WTC11 (cell line): ENCODE data around the gene GALNT17. TPM values are rescaled to one million over a fixed set of nuclear protein-coding genes. Genes with fewer than 3 reads are reported as not detected.

Source experiments
- ATAC-seq: fragments of 200-7000 bp; cut with Tn5 transposase; 2 replicates; pipeline ENCODE4 v1.10.0; 2021; ENCODE audit warnings: mild to moderate bottlenecking, moderate library complexity
- CTCF ChIA-PET: fragments of 300-600 bp; sonication (Branson Sonifier 250); formaldehyde crosslinking; loops from one replicate; lab custom pipeline; 2021; ENCODE audit warnings: antibody characterized with exemption; lab: Charles Lee
- POLR2A ChIA-PET: fragments of 350-600 bp; sonication (Branson Sonifier 250); formaldehyde crosslinking; loops from one replicate; lab custom pipeline; 2021; ENCODE audit warnings: antibody characterized with exemption; lab: Charles Lee
- DNase-seq: peaks from one replicate; pipeline ENCODE4 v3.0.0; 2021; ENCODE audit warnings: low spot score
- H3K27ac Mint-ChIP-seq: 2 replicates; pipeline ENCODE4 v1.8.0; 2021; ENCODE audit warnings: mixed read lengths
- H3K27me3 Mint-ChIP-seq: 2 replicates; pipeline ENCODE4 v1.8.0; 2021; ENCODE audit warnings: low read depth, mild to moderate bottlenecking, moderate library complexity, mixed read lengths
- H3K36me3 Mint-ChIP-seq: 2 replicates; pipeline ENCODE4 v1.8.0; 2021; ENCODE audit warnings: mixed read lengths
- H3K4me1 Mint-ChIP-seq: 2 replicates; pipeline ENCODE4 v1.8.0; 2022; ENCODE audit warnings: mixed read lengths
- H3K4me3 Mint-ChIP-seq: 2 replicates; pipeline ENCODE4 v1.8.0; 2021; ENCODE audit warnings: mild to moderate bottlenecking, moderate library complexity, mixed read lengths
- H3K9me3 Mint-ChIP-seq: 2 replicates; pipeline ENCODE4 v1.8.0; 2021; ENCODE audit warnings: mixed read lengths
- AFF4 ChIP-seq: sonication (generic); formaldehyde crosslinking; IDR thresholded peaks from 2 replicates; pipeline ENCODE4 v1.8.1; 2023; ENCODE audit warnings: mild to moderate bottlenecking, missing genetic modification reagents, borderline replicate concordance
- FOXJ3 ChIP-seq: sonication (generic); formaldehyde crosslinking; IDR thresholded peaks from 2 replicates; pipeline ENCODE4 v1.9.0; 2021; ENCODE audit warnings: missing genetic modification reagents, mild to moderate bottlenecking, borderline replicate concordance
- FOXP1 ChIP-seq: sonication (generic); formaldehyde crosslinking; IDR thresholded peaks from 2 replicates; pipeline ENCODE4 v1.8.0; 2022; ENCODE audit warnings: missing genetic modification reagents, mild to moderate bottlenecking, moderate library complexity, borderline replicate concordance
- FOXP4 ChIP-seq: sonication (generic); formaldehyde crosslinking; IDR thresholded peaks from 2 replicates; pipeline ENCODE4 v1.8.0; 2022; ENCODE audit warnings: mild to moderate bottlenecking, missing genetic modification reagents
- GTF2I ChIP-seq: fragments of 250-450 bp; sonication (Bioruptor Pico); conservative IDR thresholded peaks from 2 replicates; pipeline ENCODE4 v1.4.0; 2021; ENCODE audit warnings: mild to moderate bottlenecking
- MYBL2 ChIP-seq: sonication (generic); formaldehyde crosslinking; IDR thresholded peaks from 2 replicates; pipeline ENCODE4 v1.8.1; 2023; ENCODE audit warnings: mild to moderate bottlenecking, moderate library complexity, missing genetic modification reagents
- NFE2L1 ChIP-seq: sonication (generic); formaldehyde crosslinking; IDR thresholded peaks from 2 replicates; pipeline ENCODE4 v1.8.1; 2023; ENCODE audit warnings: missing genetic modification reagents
- ZNF281 ChIP-seq: sonication (generic); formaldehyde crosslinking; IDR thresholded peaks from 2 replicates; pipeline ENCODE4 v1.8.0; 2023; ENCODE audit warnings: mild to moderate bottlenecking, missing genetic modification reagents
- ZNF317 ChIP-seq: sonication (generic); formaldehyde crosslinking; IDR thresholded peaks from 2 replicates; pipeline ENCODE4 v1.8.1; 2023; ENCODE audit warnings: low read depth, mild to moderate bottlenecking, moderate library complexity, missing genetic modification reagents, borderline replicate concordance
- ZNF423 ChIP-seq: fragments of 250-450 bp; sonication (Bioruptor Pico); IDR thresholded peaks from 2 replicates; pipeline ENCODE4 v2.1.2; 2022; ENCODE audit warnings: mild to moderate bottlenecking, moderate library complexity
- ZSCAN18 ChIP-seq: fragments of 250-450 bp; sonication (Bioruptor Pico); IDR thresholded peaks from 2 replicates; pipeline ENCODE4 v2.1.2; 2022; ENCODE audit warnings: mild to moderate bottlenecking, moderate library complexity
- total RNA-seq: library from RNA; stranded (reverse); gene quantifications from 3 replicates; pipeline ENCODE4 v1.2.3, GENCODE V29; 2021
- TF ChIP-seq, protein P1 (sequence below): sonication (generic); formaldehyde crosslinking; IDR thresholded peaks from 2 replicates; pipeline ENCODE4 v1.8.1; 2022; ENCODE audit warnings: mild to moderate bottlenecking, moderate library complexity, missing genetic modification reagents
- TF ChIP-seq, protein P2 (sequence below): sonication (generic); formaldehyde crosslinking; IDR thresholded peaks from 2 replicates; pipeline ENCODE4 v1.8.0; 2022; ENCODE audit warnings: mild to moderate bottlenecking, missing genetic modification reagents
- TF ChIP-seq, protein P3 (sequence below): sonication (generic); formaldehyde crosslinking; IDR thresholded peaks from 2 replicates; pipeline ENCODE4 v1.8.1; 2023; ENCODE audit warnings: mild to moderate bottlenecking, missing genetic modification reagents
- TF ChIP-seq, protein P4 (sequence below): sonication (generic); formaldehyde crosslinking; IDR thresholded peaks from 2 replicates; pipeline ENCODE4 v1.8.1; 2023; ENCODE audit warnings: mild to moderate bottlenecking, missing genetic modification reagents, moderate library complexity
- TF ChIP-seq, protein P5 (sequence below): sonication (generic); formaldehyde crosslinking; IDR thresholded peaks from 2 replicates; pipeline ENCODE4 v1.8.1; 2023; ENCODE audit warnings: mild to moderate bottlenecking, missing genetic modification reagents, moderate library complexity

Gene GALNT17
- total RNA-seq, 1 experiment from 2014 or later = 61.1 TPM

DNA sequence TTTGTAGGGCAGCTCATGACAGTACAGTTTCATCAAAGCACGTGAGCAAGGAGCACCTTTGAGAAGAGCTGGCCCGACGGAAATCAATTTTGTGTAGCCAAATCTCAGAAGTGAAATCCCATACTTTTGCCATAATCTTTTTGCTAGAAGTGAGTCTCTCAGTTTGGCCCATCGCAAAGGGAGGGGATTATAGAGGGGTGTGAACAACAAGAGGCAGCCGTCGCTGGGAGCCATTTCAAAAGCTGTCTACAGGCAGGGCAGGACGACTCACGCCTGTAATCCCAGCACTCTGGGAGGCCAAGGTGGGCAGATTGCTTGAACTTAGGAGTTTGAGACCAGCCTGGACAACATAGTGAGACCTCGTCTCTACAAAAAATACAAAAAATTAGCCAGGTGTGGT lies 599.8 kb downstream of the GALNT17 start (continued):
- TF ChIP-seq FOXP4 (CRISPR knock-in tag) = no peak
- TF ChIP-seq, protein P1, sequence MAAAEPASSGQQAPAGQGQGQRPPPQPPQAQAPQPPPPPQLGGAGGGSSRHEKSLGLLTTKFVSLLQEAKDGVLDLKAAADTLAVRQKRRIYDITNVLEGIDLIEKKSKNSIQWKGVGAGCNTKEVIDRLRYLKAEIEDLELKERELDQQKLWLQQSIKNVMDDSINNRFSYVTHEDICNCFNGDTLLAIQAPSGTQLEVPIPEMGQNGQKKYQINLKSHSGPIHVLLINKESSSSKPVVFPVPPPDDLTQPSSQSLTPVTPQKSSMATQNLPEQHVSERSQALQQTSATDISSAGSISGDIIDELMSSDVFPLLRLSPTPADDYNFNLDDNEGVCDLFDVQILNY (CRISPR knock-in tag) = no peak
- TF ChIP-seq, protein P2, sequence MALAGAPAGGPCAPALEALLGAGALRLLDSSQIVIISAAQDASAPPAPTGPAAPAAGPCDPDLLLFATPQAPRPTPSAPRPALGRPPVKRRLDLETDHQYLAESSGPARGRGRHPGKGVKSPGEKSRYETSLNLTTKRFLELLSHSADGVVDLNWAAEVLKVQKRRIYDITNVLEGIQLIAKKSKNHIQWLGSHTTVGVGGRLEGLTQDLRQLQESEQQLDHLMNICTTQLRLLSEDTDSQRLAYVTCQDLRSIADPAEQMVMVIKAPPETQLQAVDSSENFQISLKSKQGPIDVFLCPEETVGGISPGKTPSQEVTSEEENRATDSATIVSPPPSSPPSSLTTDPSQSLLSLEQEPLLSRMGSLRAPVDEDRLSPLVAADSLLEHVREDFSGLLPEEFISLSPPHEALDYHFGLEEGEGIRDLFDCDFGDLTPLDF (CRISPR knock-in tag) = no peak
- TF ChIP-seq NFE2L1 (CRISPR knock-in tag) = no peak
- TF ChIP-seq, protein P3, sequence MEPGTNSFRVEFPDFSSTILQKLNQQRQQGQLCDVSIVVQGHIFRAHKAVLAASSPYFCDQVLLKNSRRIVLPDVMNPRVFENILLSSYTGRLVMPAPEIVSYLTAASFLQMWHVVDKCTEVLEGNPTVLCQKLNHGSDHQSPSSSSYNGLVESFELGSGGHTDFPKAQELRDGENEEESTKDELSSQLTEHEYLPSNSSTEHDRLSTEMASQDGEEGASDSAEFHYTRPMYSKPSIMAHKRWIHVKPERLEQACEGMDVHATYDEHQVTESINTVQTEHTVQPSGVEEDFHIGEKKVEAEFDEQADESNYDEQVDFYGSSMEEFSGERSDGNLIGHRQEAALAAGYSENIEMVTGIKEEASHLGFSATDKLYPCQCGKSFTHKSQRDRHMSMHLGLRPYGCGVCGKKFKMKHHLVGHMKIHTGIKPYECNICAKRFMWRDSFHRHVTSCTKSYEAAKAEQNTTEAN (CRISPR knock-in tag) = no peak
- TF ChIP-seq, all 79 proteins: peak for 0

DNA sequence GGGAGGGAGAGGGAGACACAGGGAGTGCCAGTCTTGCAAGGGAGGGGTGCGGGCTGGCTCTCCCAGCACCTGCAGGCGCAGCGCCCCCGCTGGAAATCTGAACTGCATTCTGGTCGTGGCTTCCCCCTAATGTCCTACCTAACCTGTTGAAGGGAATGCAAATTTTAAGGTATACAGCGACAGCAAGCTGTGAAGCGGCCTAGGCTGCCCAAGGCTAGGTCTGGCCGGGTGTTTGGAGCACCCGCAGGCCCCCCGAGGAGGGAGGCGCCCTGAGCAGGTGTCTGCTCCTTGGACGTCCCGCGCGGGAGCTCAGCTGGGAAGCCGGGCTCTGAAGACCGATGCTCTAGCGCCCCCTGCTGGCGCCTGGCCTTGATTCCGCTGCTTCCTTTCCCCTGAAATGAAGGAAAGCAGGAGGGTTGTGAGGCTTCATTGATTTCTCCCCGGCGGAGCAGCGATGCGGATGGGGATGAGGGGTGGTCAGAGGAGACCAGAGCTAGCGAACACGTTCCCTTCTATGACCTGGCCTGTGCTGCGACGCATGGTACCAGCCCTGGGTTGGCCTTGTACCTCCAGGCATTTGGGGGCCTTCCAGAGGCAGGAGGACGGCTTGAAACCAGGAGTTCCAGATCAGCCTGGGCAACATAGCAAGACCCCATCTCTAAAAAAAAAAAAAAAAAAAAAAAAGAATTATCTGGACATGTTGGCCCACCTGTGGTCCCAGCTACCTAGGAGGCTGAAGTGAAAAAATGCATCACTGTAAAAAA lies 601.3 kb downstream of the GALNT17 start:
- no peak overlapping the region for H3K27ac Mint-ChIP-seq
- TF ChIP-seq MYBL2 (0 out of 2 replicates have a peak, but pooled peaks have one; percentile 33), ZNF423 (CRISPR knock-in tag) (peak; percentile 100), FOXP1 (CRISPR knock-in tag) (peak; percentile 74; the same call in 1 of the 2 replicates), ZNF317 (CRISPR knock-in tag) (no peak), FOXJ3 (CRISPR knock-in tag) (no peak), AFF4 (CRISPR knock-in tag) (no peak; the same call in 1 of the 2 replicates), ZNF281 (CRISPR knock-in tag) (no peak), ZSCAN18 (CRISPR knock-in tag) (no peak), GTF2I (CRISPR knock-in tag) (peak; percentile 82)
- TF ChIP-seq, protein P4, sequence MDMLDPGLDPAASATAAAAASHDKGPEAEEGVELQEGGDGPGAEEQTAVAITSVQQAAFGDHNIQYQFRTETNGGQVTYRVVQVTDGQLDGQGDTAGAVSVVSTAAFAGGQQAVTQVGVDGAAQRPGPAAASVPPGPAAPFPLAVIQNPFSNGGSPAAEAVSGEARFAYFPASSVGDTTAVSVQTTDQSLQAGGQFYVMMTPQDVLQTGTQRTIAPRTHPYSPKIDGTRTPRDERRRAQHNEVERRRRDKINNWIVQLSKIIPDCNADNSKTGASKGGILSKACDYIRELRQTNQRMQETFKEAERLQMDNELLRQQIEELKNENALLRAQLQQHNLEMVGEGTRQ = no peak
- TF ChIP-seq, protein P5, sequence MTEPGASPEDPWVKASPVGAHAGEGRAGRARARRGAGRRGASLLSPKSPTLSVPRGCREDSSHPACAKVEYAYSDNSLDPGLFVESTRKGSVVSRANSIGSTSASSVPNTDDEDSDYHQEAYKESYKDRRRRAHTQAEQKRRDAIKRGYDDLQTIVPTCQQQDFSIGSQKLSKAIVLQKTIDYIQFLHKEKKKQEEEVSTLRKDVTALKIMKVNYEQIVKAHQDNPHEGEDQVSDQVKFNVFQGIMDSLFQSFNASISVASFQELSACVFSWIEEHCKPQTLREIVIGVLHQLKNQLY (CRISPR knock-in tag) = no peak

More for the DNA sequence above, 601.3 kb downstream of the GALNT17 start:
- CTCF ChIA-PET = interaction anchor here (0.6 to 2.7 kb wide), 31 partner anchors 11 to 904 kb away, joined by 3 to 26 read pairs (median 4); no protein-coding TSS in a partner anchor
- H3K9me3 Mint-ChIP-seq = peaks cover 16% of the 10 kb centered on the region
- peak overlapping the region; percentile 61 for H3K4me3 Mint-ChIP-seq
- no peaks in the 10 kb centered on the region for H3K27me3 Mint-ChIP-seq
- DNase-seq (peak; percentile 97), ATAC-seq (peak; percentile 80)
- H3K36me3 Mint-ChIP-seq = peaks cover 22% of the 10 kb centered on the region
- POLR2A ChIA-PET = interaction anchor here (0.6 kb wide), 1 partner anchor 13 kb away, joined by 3 read pairs; no protein-coding TSS in a partner anchor
- peaks cover 18% of the 10 kb centered on the region for H3K4me1 Mint-ChIP-seq
